Measurements from ENCODE around the gene PCDHGA5.

The PCDHGA5 gene

DNA sequence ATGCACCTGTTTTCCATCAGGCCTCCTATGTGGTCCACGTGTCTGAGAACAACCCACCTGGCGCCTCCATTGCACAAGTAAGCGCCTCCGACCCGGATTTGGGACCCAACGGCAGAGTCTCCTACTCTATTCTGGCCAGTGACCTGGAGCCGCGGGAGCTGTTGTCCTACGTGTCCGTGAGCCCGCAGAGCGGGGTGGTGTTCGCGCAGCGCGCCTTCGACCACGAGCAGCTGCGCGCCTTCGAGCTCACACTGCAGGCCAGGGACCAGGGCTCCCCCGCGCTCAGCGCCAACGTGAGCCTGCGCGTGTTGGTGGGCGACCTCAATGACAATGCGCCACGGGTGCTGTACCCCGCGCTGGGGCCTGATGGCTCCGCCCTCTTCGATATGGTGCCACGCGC lies 12.4 kb upstream of the PCDHGA5 start:
- Histone ChIP-seq H3K4me1 (no peaks in the 10 kb centered on the region), H3K9me3 (peaks cover 9% of the 10 kb centered on the region), H3K4me3 (ENCODE audit: low read depth, low read length) (no peak overlapping the region), H3K36me3 (peaks cover 32% of the 10 kb centered on the region), H3K27me3 (no peaks in the 10 kb centered on the region)
- TF ChIP-seq CTCF (IDR thresholded peaks at IDR 0.05; ENCODE audit: low read depth, low read length), result no peak
- DNase-seq, result no peak

- Histone ChIP-seq H3K36me3 (peaks cover 44% of the 10 kb centered on the region), H3K4me3 (ENCODE audit: low read depth, low read length) (no peak within 1 kb of the TSS), H3K4me1 (no peaks in the 10 kb centered on the region), H3K27me3 (no peaks in the 10 kb centered on the region), H3K9me3 (peaks cover 15% of the 10 kb centered on the region)
- peak; percentile 50 for TF ChIP-seq CTCF (IDR thresholded peaks at IDR 0.05; ENCODE audit: low read depth, low read length)
- DNase-seq, result no peak
Observed at GRCh38 chr5:141354900-141355469, 9.0 kb upstream of the PCDHGA5 start, which contains the start of gene PCDHGA4. Gene PCDHGA4 (plus strand): TSS chr5:141355021. CDS start chr5:141355108, 87 bp downstream.

DNA sequence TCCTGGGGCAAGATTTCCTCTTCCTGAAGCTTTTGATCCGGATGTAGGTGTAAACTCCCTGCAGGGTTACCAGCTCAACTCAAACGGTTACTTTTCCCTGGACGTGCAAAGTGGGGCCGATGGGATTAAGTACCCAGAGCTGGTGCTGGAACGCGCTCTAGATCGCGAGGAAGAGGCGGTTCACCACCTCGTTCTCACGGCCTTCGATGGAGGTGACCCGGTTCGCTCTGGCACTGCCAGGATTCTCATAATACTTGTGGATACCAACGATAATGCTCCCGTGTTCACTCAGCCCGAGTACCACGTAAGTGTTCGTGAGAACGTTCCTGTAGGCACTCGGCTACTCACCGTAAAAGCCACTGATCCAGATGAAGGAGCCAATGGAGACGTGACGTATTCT lies 8.3 kb upstream of the PCDHGA5 start:
- DNase-seq, result no peak
- Histone ChIP-seq H3K9me3 (peaks cover 15% of the 10 kb centered on the region), H3K4me3 (ENCODE audit: low read depth, low read length) (no peak overlapping the region), H3K27me3 (no peaks in the 10 kb centered on the region), H3K36me3 (peaks cover 50% of the 10 kb centered on the region), H3K4me1 (no peaks in the 10 kb centered on the region)
- no peak for TF ChIP-seq CTCF (IDR thresholded peaks at IDR 0.05; ENCODE audit: low read depth, low read length)

GRCh38 chr5:141356133-141356532 lies 7.8 kb upstream of the PCDHGA5 start:
- H3K9me3 ChIP-seq, result peaks cover 15% of the 10 kb centered on the region
- no peak for DNase-seq
- H3K4me3 ChIP-seq (ENCODE audit: low read depth, low read length), result no peak overlapping the region
- no peaks in the 10 kb centered on the region for H3K27me3 ChIP-seq
- TF ChIP-seq CTCF (IDR thresholded peaks at IDR 0.05; ENCODE audit: low read depth, low read length), result no peak
- peaks cover 53% of the 10 kb centered on the region for H3K36me3 ChIP-seq
- H3K4me1 ChIP-seq, result no peaks in the 10 kb centered on the region

- DNase-seq, result no peak
- Histone ChIP-seq H3K36me3 (peaks cover 51% of the 10 kb centered on the region), H3K9me3 (peaks cover 15% of the 10 kb centered on the region), H3K27me3 (no peaks in the 10 kb centered on the region), H3K4me3 (ENCODE audit: low read depth, low read length) (no peak overlapping the region), H3K4me1 (no peaks in the 10 kb centered on the region)
- TF ChIP-seq CTCF (IDR thresholded peaks at IDR 0.05; ENCODE audit: low read depth, low read length), result no peak
Observed at GRCh38 chr5:141356950-141357349, 7.0 kb upstream of the PCDHGA5 start.

- DNase-seq, result no peak
- TF ChIP-seq CTCF (IDR thresholded peaks at IDR 0.05; ENCODE audit: low read depth, low read length), result peak; percentile 54
- H3K9me3 ChIP-seq, result peaks cover 12% of the 10 kb centered on the region
- H3K4me3 ChIP-seq (ENCODE audit: low read depth, low read length), result no peak within 1 kb of the TSS
- peaks cover 58% of the 10 kb centered on the region for H3K36me3 ChIP-seq
- no peaks in the 10 kb centered on the region for H3K4me1 ChIP-seq
- H3K27me3 ChIP-seq, result no peaks in the 10 kb centered on the region
Observed at GRCh38 chr5:141359790-141360426, 4.1 kb upstream of the PCDHGA5 start, which contains the start of gene PCDHGB2. Gene PCDHGB2 (plus strand): TSS chr5:141359994. CDS start chr5:141360136, 142 bp downstream.

All from BE2C (cell line).